ENCODE data around the gene HOXA11. TPM values are rescaled to one million over a fixed set of nuclear protein-coding genes. Genes with fewer than 3 reads are reported as not detected.
A peak's percentile ranks its signal among the peaks of the same experiment; 100 is the strongest.

Gene HOXA11
- total and polyA plus RNA-seq, 4 experiments from 2014 or later: not detected

DNA sequence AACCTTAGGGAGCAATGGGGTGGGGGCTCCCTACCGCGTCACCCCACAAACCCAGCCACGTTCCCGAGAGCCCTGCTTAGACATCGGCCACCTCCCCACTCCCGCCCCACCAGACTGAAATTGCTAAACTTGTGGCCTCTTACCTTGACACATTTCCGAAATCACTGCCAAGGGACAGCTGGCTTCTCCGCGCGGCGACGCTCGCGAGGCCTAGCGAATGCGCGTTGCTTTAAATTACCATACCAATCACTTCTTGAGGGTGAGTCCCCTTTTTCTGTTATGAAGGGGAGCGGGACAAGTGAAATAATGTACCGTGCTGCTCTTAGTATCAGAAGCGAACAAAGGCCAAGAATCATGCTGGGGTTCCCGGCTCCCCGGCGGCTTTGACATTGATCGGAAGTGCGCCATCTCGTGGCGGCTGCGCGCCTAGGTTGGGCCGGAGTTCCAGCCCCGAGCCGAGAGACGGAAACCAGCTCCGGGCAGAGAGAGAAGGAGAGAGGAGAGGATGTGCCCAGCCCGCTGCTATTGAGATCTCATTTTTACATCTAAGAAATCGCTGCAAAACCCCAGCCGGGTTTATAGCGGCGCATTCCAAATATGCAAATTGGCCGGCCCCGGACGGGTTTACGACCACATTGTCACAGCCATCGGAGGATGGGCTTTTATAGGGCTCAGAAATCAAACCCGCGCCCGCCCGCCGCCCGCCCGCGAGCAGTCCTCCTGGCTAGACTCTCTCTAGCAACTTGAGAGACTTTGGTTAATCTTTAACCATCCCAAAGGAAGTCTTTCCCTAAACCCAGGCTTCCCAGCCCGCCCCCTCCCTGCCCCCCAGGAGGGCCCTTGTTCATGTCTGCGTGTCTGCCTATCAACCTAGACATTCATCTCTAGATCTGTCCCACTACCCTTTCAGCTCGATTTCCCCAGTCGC, 5.3 kb downstream of the HOXA11 start:
- Mint-ChIP-seq H3K4me3 (peak overlapping the region; percentile 9 to 79 (median 68)), H3K4me1 (peaks cover 5 to 26% (median 12%) of the 10 kb centered on the region in 4 donors), H3K27me3 (peaks cover 57 to 71% of the 10 kb centered on the region in 2 donors), H3K36me3 (peaks cover 0 to 4% of the 10 kb centered on the region in 2 donors), H3K27ac (peak overlapping the region in 1 of 7 donors; percentile 68), H3K9me3 (peaks cover 0 to 6% (median 0%) of the 10 kb centered on the region in 8 donors)
- intact Hi-C loops (cut with micrococcal nuclease): loop anchor here (1.0 kb wide), 1 partner anchor 11 kb away; no protein-coding TSS in a partner anchor
- ChIA-PET POLR2A (ENCODE audit: partially characterized antibody) (interaction anchor here (0.6 kb wide), 1 partner anchor 9 kb away, joined by 4 read pairs; no protein-coding TSS in a partner anchor), CTCF (ENCODE audit: partially characterized antibody) (interaction anchor here (0.6 to 4.4 kb wide), 23 partner anchors 9 to 1324 kb away, joined by 3 to 38 read pairs (median 5); partner anchors contain the start of gene HIBADH)
- H3K27ac ChIP-seq (ENCODE audit: low read depth, low read length): no peak overlapping the region
- H3K9me3 ChIP-seq (ENCODE audit: control insufficient read depth in 1 of 2, low read length in 2 of 2): no peaks in the 10 kb centered on the region
- peaks cover 21% of the 10 kb centered on the region for H3K4me1 ChIP-seq (ENCODE audit: insufficient read depth, low read length)
- peak in 4 of 5 donors; percentile 49 to 63 (median 56) for DNase-seq
- peaks cover 45% of the 10 kb centered on the region for H3K27me3 ChIP-seq (ENCODE audit: insufficient read depth, low read length)
- no peak overlapping the region for H3K4me3 ChIP-seq (ENCODE audit: low read length in 2 of 2)
- no peaks in the 10 kb centered on the region for H3K36me3 ChIP-seq (ENCODE audit: insufficient read depth, low read length)

DNA sequence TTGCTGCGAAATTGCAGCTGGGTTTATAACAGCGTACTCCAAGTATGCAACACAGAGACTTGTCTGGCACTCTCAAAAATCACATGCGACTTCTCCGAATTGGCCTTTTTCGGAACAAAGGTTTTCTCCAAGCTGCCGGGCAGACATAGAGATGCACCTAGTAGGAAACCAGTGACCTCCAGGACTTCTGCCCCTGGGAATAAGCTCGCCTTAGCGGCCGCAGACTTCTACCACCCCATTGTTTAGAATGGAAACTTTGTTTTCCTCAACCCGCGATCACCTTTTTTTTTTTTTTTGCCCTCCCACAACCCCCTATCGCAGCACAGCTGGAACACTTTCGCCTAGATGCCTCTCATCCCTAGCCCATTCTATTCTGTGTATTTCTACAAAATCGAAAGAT, 6.0 kb downstream of the HOXA11 start:
- Mint-ChIP-seq H3K9me3 (peaks cover 0 to 3% (median 0%) of the 10 kb centered on the region in 8 donors), H3K4me1 (peaks cover 3 to 28% (median 9%) of the 10 kb centered on the region in 4 donors), H3K27me3 (peaks cover 57 to 72% of the 10 kb centered on the region in 2 donors), H3K4me3 (no peak overlapping the region), H3K36me3 (peaks cover 0 to 4% of the 10 kb centered on the region in 2 donors), H3K27ac (peak overlapping the region in 1 of 7 donors; percentile 68)
- CTCF ChIA-PET (ENCODE audit: partially characterized antibody): interaction anchor here (0.6 to 4.4 kb wide), 21 partner anchors 8 to 1286 kb away, joined by 3 to 38 read pairs (median 5); partner anchors contain the start of genes HIBADH and HOXA3
- peaks cover 49% of the 10 kb centered on the region for H3K27me3 ChIP-seq (ENCODE audit: insufficient read depth, low read length)
- no peak overlapping the region for H3K4me3 ChIP-seq (ENCODE audit: low read length in 2 of 2)
- no peak overlapping the region for H3K27ac ChIP-seq (ENCODE audit: low read depth, low read length)
- DNase-seq: no peak
- peaks cover 23% of the 10 kb centered on the region for H3K4me1 ChIP-seq (ENCODE audit: insufficient read depth, low read length)
- no peaks in the 10 kb centered on the region for H3K36me3 ChIP-seq (ENCODE audit: insufficient read depth, low read length)
- intact Hi-C loops (cut with micrococcal nuclease): loop anchor here (1.0 kb wide), 1 partner anchor 11 kb away; no protein-coding TSS in a partner anchor
- no peaks in the 10 kb centered on the region for H3K9me3 ChIP-seq (ENCODE audit: control insufficient read depth in 1 of 2, low read length in 2 of 2)
- POLR2A ChIA-PET (ENCODE audit: partially characterized antibody): interaction anchor here (0.6 to 1.0 kb wide), 2 partner anchors 9 to 561 kb away, joined by 3 read pairs; no protein-coding TSS in a partner anchor

DNA sequence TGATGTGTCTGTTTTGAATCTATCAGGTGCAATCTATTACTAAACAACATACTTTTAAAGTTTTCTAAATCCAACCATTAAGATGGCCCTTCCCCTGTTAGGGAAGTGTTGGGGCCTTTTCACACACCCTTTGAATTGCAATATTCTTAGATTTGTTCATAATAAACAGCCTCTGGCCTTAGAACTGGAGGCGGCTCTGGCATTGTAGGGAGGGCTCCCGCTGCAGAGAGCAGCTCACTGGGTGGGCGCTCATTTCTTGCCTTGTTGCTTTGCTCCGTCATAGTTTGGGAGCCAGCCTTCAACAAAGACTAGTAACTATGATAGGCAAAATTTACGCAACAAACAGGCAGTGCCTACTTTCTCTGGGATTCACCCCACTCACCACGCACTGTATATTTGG, 6.7 kb downstream of the HOXA11 start:
- no peak overlapping the region for H3K4me3 Mint-ChIP-seq
- intact Hi-C loops (cut with micrococcal nuclease): no loop called here
- DNase-seq: no peak

DNA sequence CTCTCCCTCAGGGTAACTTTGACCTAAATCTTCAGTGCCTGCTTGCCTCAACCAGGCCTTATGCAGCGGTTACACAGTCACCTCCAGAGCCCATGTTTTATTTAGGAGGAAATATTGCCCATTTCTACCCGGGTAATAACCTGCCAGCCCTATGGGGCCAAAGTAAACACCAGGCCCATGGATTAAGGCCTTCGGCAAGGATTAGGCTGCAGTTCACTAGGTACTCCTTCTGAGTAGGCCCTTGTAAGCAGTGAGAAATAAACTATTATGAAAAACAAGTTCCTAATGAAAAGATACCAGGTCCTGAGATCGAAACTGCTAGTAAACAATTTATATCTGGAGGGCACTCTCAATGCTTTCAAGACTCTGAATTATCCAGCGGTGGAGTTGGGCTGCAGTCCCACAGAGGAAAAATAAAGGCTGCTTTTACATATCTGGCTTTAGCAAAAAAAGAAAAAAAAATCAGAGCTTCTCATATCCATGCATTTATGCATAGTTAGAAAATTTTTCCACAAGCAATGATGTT, 7.2 kb downstream of the HOXA11 start:
- Mint-ChIP-seq H3K9me3 (peaks cover 0 to 3% (median 0%) of the 10 kb centered on the region in 8 donors), H3K4me3 (no peak overlapping the region), H3K4me1 (peaks cover 2 to 24% (median 7%) of the 10 kb centered on the region in 4 donors), H3K27ac (peak overlapping the region in 1 of 7 donors; percentile 22), H3K36me3 (peaks cover 0 to 4% of the 10 kb centered on the region in 2 donors), H3K27me3 (peaks cover 49 to 66% of the 10 kb centered on the region in 2 donors)
- POLR2A ChIA-PET (ENCODE audit: partially characterized antibody): interaction anchor here (1.0 to 1.1 kb wide), 2 partner anchors 11 to 21 kb away, joined by 3 read pairs; no protein-coding TSS in a partner anchor
- intact Hi-C loops (cut with micrococcal nuclease): no loop called here
- Histone ChIP-seq H3K27me3 (ENCODE audit: insufficient read depth, low read length) (peaks cover 47% of the 10 kb centered on the region), H3K4me1 (ENCODE audit: insufficient read depth, low read length) (peaks cover 19% of the 10 kb centered on the region), H3K27ac (ENCODE audit: low read depth, low read length) (no peak overlapping the region), H3K4me3 (ENCODE audit: low read length in 2 of 2) (no peak overlapping the region), H3K36me3 (ENCODE audit: insufficient read depth, low read length) (no peaks in the 10 kb centered on the region), H3K9me3 (ENCODE audit: control insufficient read depth in 1 of 2, low read length in 2 of 2) (no peaks in the 10 kb centered on the region)
- CTCF ChIA-PET (ENCODE audit: partially characterized antibody): interaction anchor here (0.8 to 4.4 kb wide), 10 partner anchors 9 to 1285 kb away, joined by 3 to 38 read pairs (median 4); no protein-coding TSS in a partner anchor
- no peak for DNase-seq

More for the DNA sequence above, 6.7 kb downstream of the HOXA11 start:
- Histone ChIP-seq H3K36me3 (ENCODE audit: insufficient read depth, low read length) (no peaks in the 10 kb centered on the region), H3K9me3 (ENCODE audit: control insufficient read depth in 1 of 2, low read length in 2 of 2) (no peaks in the 10 kb centered on the region), H3K27me3 (ENCODE audit: insufficient read depth, low read length) (peaks cover 47% of the 10 kb centered on the region), H3K4me1 (ENCODE audit: insufficient read depth, low read length) (peaks cover 19% of the 10 kb centered on the region), H3K27ac (ENCODE audit: low read depth, low read length) (no peak overlapping the region), H3K4me3 (ENCODE audit: low read length in 2 of 2) (no peak overlapping the region)
- Mint-ChIP-seq H3K9me3 (peaks cover 0 to 3% (median 0%) of the 10 kb centered on the region in 8 donors), H3K4me1 (peaks cover 2 to 24% (median 6%) of the 10 kb centered on the region in 4 donors), H3K27me3 (peaks cover 53 to 68% of the 10 kb centered on the region in 2 donors), H3K27ac (no peak overlapping the region), H3K36me3 (peaks cover 0 to 4% of the 10 kb centered on the region in 2 donors)
- ChIA-PET CTCF (ENCODE audit: partially characterized antibody) (interaction anchor here (0.6 to 4.4 kb wide), 16 partner anchors 8 to 1285 kb away, joined by 3 to 38 read pairs (median 5); partner anchors contain the start of genes HIBADH and HOXA3), POLR2A (ENCODE audit: partially characterized antibody) (interaction anchor here (1.0 kb wide), 1 partner anchor 10 kb away, joined by 3 read pairs; no protein-coding TSS in a partner anchor)

DNA sequence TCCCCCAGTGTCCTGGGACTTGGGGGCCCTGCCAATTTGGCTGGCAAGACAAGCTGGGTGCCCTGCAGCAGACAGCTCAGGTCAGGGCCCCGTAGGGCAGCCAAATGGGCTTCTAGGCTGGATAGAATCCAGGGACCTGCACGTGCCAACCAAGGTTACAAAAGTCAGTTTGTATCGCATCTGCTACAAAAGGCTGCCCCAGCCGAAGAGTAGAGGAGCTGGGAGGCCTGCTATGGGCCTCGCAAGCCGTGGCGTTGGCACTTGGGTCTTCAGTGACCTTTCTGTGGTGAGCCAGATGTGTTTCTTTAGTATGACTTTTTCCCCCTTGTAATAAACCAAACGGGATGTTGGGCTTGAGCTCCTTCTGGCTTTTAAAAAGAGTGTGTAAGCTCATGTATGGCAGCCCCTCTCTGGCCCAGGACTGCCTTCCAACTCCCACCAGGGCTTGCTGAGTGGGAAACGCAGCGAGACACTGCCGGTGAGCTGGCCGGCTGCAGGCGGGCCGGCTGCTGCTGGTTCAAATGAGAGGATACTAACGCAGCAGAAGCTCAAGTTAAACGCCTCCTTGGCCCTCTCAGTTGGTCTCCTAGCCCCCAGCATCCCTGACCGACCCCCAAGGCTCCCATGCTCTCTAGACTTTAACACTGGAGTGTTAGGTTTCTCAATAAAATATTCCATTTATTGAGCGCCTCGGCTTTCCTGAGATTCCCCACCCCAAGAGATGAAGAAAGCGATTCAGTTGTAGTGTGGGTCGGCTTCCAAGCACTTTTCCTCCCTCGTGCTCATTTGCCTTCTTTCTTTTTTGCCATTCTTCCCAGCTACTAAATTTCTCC, 7.9 kb downstream of the HOXA11 start:
- Histone ChIP-seq H3K9me3 (ENCODE audit: control insufficient read depth in 1 of 2, low read length in 2 of 2) (no peaks in the 10 kb centered on the region), H3K27ac (ENCODE audit: low read depth, low read length) (no peak overlapping the region), H3K4me1 (ENCODE audit: insufficient read depth, low read length) (peaks cover 26% of the 10 kb centered on the region), H3K36me3 (ENCODE audit: insufficient read depth, low read length) (no peaks in the 10 kb centered on the region), H3K4me3 (ENCODE audit: low read length in 2 of 2) (no peak overlapping the region), H3K27me3 (ENCODE audit: insufficient read depth, low read length) (peaks cover 48% of the 10 kb centered on the region)
- Mint-ChIP-seq H3K4me1 (peaks cover 5 to 28% (median 12%) of the 10 kb centered on the region in 4 donors), H3K9me3 (peaks cover 0 to 3% (median 0%) of the 10 kb centered on the region in 8 donors), H3K27ac (peak overlapping the region in 1 of 7 donors; percentile 22), H3K4me3 (no peak overlapping the region), H3K36me3 (peaks cover 0 to 4% of the 10 kb centered on the region in 2 donors), H3K27me3 (peaks cover 49 to 64% of the 10 kb centered on the region in 2 donors)
- ChIA-PET POLR2A (ENCODE audit: partially characterized antibody) (interaction anchor here (1.1 kb wide), 1 partner anchor 20 kb away, joined by 3 read pairs; no protein-coding TSS in a partner anchor), CTCF (ENCODE audit: partially characterized antibody) (interaction anchor here (0.8 to 4.4 kb wide), 12 partner anchors 8 to 1284 kb away, joined by 3 to 38 read pairs (median 4); partner anchors contain the start of gene HOXA11)
- intact Hi-C loops (cut with micrococcal nuclease): no loop called here
- DNase-seq: no peak

DNA sequence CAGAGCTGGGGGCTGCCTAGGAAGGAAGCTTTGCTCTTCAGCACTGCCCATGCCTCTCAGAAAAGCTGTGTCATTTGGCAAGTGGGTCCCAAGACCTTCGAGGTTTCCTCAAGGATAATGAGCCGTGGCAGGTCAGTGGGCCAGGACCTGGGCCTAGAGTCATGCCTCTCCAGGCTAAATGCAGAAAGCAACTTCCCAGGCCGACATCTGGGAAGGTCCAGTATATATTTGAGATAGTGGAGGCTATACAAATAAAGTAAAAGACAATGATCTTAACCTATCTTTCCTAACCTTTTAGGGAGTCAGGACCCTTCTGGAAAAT, 8.5 kb downstream of the HOXA11 start:
- Mint-ChIP-seq H3K36me3 (peaks cover 2 to 4% of the 10 kb centered on the region in 2 donors), H3K4me1 (peaks cover 9 to 35% (median 18%) of the 10 kb centered on the region in 4 donors), H3K9me3 (peaks cover 0 to 8% (median 2%) of the 10 kb centered on the region in 8 donors), H3K4me3 (no peak overlapping the region), H3K27me3 (peaks cover 55 to 68% of the 10 kb centered on the region in 2 donors), H3K27ac (no peak overlapping the region)
- CTCF ChIA-PET (ENCODE audit: partially characterized antibody): interaction anchor here (1.1 to 4.4 kb wide), 7 partner anchors 9 to 23 kb away, joined by 3 to 38 read pairs (median 5); partner anchors contain the start of gene HOXA11
- Histone ChIP-seq H3K4me3 (ENCODE audit: low read length in 2 of 2) (no peak overlapping the region), H3K27ac (ENCODE audit: low read depth, low read length) (no peak overlapping the region), H3K36me3 (ENCODE audit: insufficient read depth, low read length) (no peaks in the 10 kb centered on the region), H3K4me1 (ENCODE audit: insufficient read depth, low read length) (peaks cover 33% of the 10 kb centered on the region), H3K9me3 (ENCODE audit: control insufficient read depth in 1 of 2, low read length in 2 of 2) (no peaks in the 10 kb centered on the region), H3K27me3 (ENCODE audit: insufficient read depth, low read length) (peaks cover 55% of the 10 kb centered on the region)
- POLR2A ChIA-PET (ENCODE audit: partially characterized antibody): interaction anchor here (1.1 kb wide), 1 partner anchor 20 kb away, joined by 3 read pairs; no protein-coding TSS in a partner anchor
- DNase-seq: no peak
- intact Hi-C loops (cut with micrococcal nuclease): no loop called here

Data from CD4-positive, alpha-beta memory T cell (primary cell).